SK-N-SH (cell line): Measurements from ENCODE around the gene RNF113A. TPM values are rescaled to one million over a fixed set of nuclear protein-coding genes. Genes with fewer than 3 reads are reported as not detected.

Experiments
- CTCF ChIA-PET: fragments of 300-600, 350-600 bp; formaldehyde crosslinking; extraction: SDS; loops from one replicate; lab custom pipeline; 2021; lab: Yijun Ruan, JAX
- POLR2A ChIA-PET: fragments of 350-600 bp; sonication (Branson Sonifier 250); formaldehyde crosslinking; extraction: SDS; loops from one replicate; lab custom pipeline; 2020; ENCODE audit warnings: antibody characterized with exemption, inconsistent platforms; lab: Yijun Ruan, JAX
- DNase-seq: peaks from one replicate; pipeline ENCODE4 v3.0.0; 2012
- H2AFZ ChIP-seq: fragments of 200-600 bp; sonication (generic); 2 replicates; pipeline ENCODE4 v1.8.1; 2016; ENCODE audit warnings: antibody characterized with exemption, mild to moderate bottlenecking, low read depth
- H3F3A ChIP-seq: fragments of 200-600 bp; sonication (generic); replicated peaks from 2 replicates; pipeline ENCODE3; 2016; ENCODE audit warnings: antibody characterized with exemption, mild to moderate bottlenecking; ENCODE audit not compliant: insufficient read depth
- H3K27ac ChIP-seq, 2 experiments: fragments of 200-500 bp in 1 of 2; fragments of 200-600 bp in 1 of 2; sonication (Bioruptor generic) in 1 of 2; sonication (generic), shearing (Covaris generic) in 1 of 2; 2 replicates each; pipeline versions ENCODE4 v1.5.1 to v1.6.1; 2014 to 2016; ENCODE audit warnings: low read depth in 2 of 2, inconsistent platforms in 1 of 2, low read length in 1 of 2, mild to moderate bottlenecking in 1 of 2, mixed read lengths in 1 of 2
- H3K27me3 ChIP-seq: fragments of 200-600 bp; sonication (generic), shearing (Covaris generic); 2 replicates; pipeline ENCODE4 v1.6.1; 2016; ENCODE audit warnings: mixed run types; ENCODE audit not compliant: insufficient read depth
- H3K36me3 ChIP-seq, 2 experiments: fragments of 200-500 bp in 1 of 2; fragments of 200-600 bp in 1 of 2; sonication (Bioruptor generic) in 1 of 2; sonication (generic) in 1 of 2; replicated peaks in 1 of 2; 2 replicates each; pipeline versions ENCODE3 to v1.5.1; 2014 to 2016; ENCODE audit warnings: low read length in 1 of 2, mild to moderate bottlenecking in 1 of 2; ENCODE audit not compliant: insufficient read depth in 2 of 2, control insufficient read depth in 1 of 2
- H3K4me1 ChIP-seq, 2 experiments: fragments of 200-500 bp in 1 of 2; fragments of 200-600 bp in 1 of 2; sonication (Bioruptor generic) in 1 of 2; sonication (generic), shearing (Covaris generic) in 1 of 2; 2 replicates each; pipeline versions ENCODE4 v1.5.1 to v1.6.1; 2014 to 2016; ENCODE audit warnings: low read depth in 1 of 2, low read length in 1 of 2, mixed run types in 1 of 2; ENCODE audit not compliant: insufficient read depth in 2 of 2, control insufficient read depth in 1 of 2
- H3K4me2 ChIP-seq: fragments of 200-600 bp; sonication (generic), shearing (Covaris generic); 2 replicates; pipeline ENCODE4 v1.6.1; 2017; ENCODE audit warnings: mixed run types
- H3K4me3 ChIP-seq, 2 experiments: fragments of 200-500 bp in 1 of 2; fragments of 200-600 bp in 1 of 2; sonication (Bioruptor generic) in 1 of 2; sonication (generic), shearing (Covaris generic) in 1 of 2; 2 replicates each; pipeline versions ENCODE4 v1.5.1 to v1.8.1; 2014 to 2016; ENCODE audit warnings: low read depth in 2 of 2, inconsistent platforms in 1 of 2, low read length in 1 of 2, mild to moderate bottlenecking in 1 of 2, mixed read lengths in 1 of 2, moderate library complexity in 1 of 2
- H3K79me2 ChIP-seq: fragments of 200-600 bp; sonication (generic); 2 replicates; pipeline ENCODE4 v1.8.1; 2017; ENCODE audit warnings: mild to moderate bottlenecking; ENCODE audit not compliant: insufficient read depth
- H3K9ac ChIP-seq: fragments of 200-600 bp; sonication (generic); 2 replicates; pipeline ENCODE4 v1.6.1; 2017; ENCODE audit warnings: mixed run types
- H3K9me2 ChIP-seq: fragments of 200-600 bp; sonication (generic); 2 replicates; pipeline ENCODE4 v1.6.1; 2017; ENCODE audit warnings: mixed run types
- H3K9me3 ChIP-seq: fragments of 200-600 bp; sonication (generic); 2 replicates; pipeline ENCODE4 v1.6.1; 2017; ENCODE audit warnings: mixed run types, mild to moderate bottlenecking, moderate library complexity
- H4K20me1 ChIP-seq: fragments of 200-600 bp; sonication (generic); 2 replicates; pipeline ENCODE4 v1.6.1; 2017; ENCODE audit warnings: mild to moderate bottlenecking, mixed run types; ENCODE audit not compliant: insufficient read depth
- ELF1 ChIP-seq: IDR thresholded peaks from 2 replicates; pipeline ENCODE4 v1.4.0; 2012
- FOXM1 ChIP-seq: IDR thresholded peaks from 2 replicates; pipeline ENCODE4 v1.4.0; 2012; ENCODE audit warnings: low read depth, mild to moderate bottlenecking
- RFX5 ChIP-seq: IDR thresholded peaks from 2 replicates; pipeline ENCODE4 v1.6.1; 2012; ENCODE audit warnings: mild to moderate bottlenecking, improper control_type of control experiment, low read length
- SIN3A ChIP-seq: IDR thresholded peaks from 2 replicates; pipeline ENCODE4 v1.6.1; 2012; ENCODE audit warnings: low read depth, mild to moderate bottlenecking, low read length, moderate library complexity, borderline replicate concordance
- WGBS: methylation state at CpG from one replicate; pipeline ENCODE4 v1.1.6; 2017; ENCODE audit warnings: low lambda C conversion rate; 5-methylcytosine and 5-hydroxymethylcytosine counted together
- polyA plus RNA-seq, 3 experiments: library from polyadenylated mRNA; depleted of rRNA; stranded (reverse); fragments of >200 nt; gene quantifications; 2 replicates each; pipeline ENCODE4 v1.2.3, GENCODE V29; 2012
- TF ChIP-seq, protein P1 (sequence below): IDR thresholded peaks from 2 replicates; pipeline ENCODE4 v1.6.1; 2012; ENCODE audit warnings: mild to moderate bottlenecking, low read depth, low read length, moderate library complexity

Gene RNF113A
- polyA plus RNA-seq, 1 of the 3 experiments (the other 2 are of a cell fraction) = 14.8 TPM

DNA sequence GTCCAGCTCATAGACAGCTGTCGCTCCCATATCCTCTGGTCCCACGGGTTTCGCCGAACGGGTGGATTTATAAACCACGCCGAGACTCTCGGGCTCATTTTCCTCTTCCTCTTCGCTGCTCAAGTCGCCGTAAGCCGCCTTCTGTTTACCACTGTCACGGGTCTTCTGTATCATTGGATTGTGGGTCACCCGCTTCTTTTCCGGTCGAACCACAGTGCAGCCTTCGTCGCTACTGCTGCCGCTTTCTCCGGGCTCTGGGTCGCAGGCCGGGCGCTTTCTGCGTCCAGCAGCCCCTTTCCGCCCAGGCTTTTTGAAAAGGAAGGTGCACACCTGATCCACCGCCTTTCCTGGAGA lies 311 bp downstream of the RNF113A start (continued):
- TF ChIP-seq SIN3A = no peak

DNA sequence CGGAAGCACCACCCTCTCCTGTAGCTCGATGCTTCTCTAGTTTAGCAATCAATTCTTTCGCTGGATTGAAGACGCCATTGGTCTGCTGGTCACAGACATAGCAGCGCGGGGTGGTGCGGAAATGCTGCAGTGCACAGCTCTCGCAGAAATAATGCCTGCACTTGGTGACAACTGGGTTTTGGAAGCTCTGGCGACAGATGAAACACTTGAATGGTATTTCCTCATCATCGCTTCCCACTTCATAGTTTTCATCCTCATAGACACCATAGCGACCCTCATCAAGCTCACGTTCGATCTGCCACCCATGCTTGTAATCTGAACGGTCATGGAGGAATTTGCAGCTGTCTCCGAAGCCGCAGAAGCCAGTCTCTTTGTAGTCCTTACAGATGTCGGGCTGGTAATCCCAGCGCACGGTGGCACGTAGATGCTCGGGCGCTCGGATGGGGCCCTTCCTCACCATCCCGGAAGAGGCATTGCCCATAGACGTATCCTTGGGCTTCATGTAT lies 854 bp downstream of the RNF113A start:
- Histone ChIP-seq H3K9me3 (no peaks in the 10 kb centered on the region), H3K27ac (peak overlapping the region; percentile 72 to 87; a peak in 3 of 4 replicates), H3K36me3 (peaks cover 0 to 5% of the 10 kb centered on the region in 2 experiments), H3K9me2 (no peaks in the 10 kb centered on the region), H3K9ac (peak overlapping the region; percentile 91), H2AFZ (no peak overlapping the region), H3K27me3 (peaks cover 14% of the 10 kb centered on the region; the same call in 1 of the 2 replicates), H4K20me1 (no peaks in the 10 kb centered on the region), H3F3A (peaks cover 4% of the 10 kb centered on the region), H3K79me2 (peaks cover 48% of the 10 kb centered on the region), H3K4me3 (peak overlapping the region; percentile 59 to 69), H3K4me1 (no peaks in the 10 kb centered on the region; a peak in 1 of 4 replicates), H3K4me2 (peak overlapping the region; percentile 73)
- POLR2A ChIA-PET = interaction anchor here (2.1 to 2.7 kb wide), 2 partner anchors 18 to 79 kb away, joined by 10 to 15 read pairs; partner anchors contain the start of genes RPL39 and UPF3B
- CTCF ChIA-PET = interaction anchor here (0.6 to 2.1 kb wide), 7 partner anchors 12 to 140 kb away, joined by 3 to 5 read pairs (median 4); no protein-coding TSS in a partner anchor
- TF ChIP-seq FOXM1 (no peak), ELF1 (peak; percentile 32; the same call in 1 of the 2 replicates)
- 27% methylated on average over 25 of the region's 25 CpGs for WGBS
- peak; percentile 26 for DNase-seq

DNA sequence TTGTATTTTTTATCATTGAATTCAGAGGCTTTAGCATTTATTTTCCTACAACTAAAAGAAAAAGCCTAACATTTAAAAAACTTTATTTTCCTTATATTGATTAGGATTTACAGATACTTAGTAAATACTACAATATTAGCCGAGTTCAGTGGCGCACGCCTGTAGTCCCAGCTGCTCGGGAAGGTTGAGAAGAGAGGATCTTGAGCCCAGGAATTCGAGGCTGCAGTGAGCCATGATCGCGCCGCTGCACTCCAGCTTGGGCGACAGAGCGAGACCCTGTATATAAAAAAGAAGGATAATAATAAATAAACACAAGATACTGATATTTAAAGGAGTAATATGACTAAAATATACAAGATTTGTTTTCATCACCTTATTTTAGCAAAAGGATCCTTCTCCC lies 18.1 kb downstream of the RNF113A start:
- Histone ChIP-seq H3K4me2 (peak overlapping the region; percentile 89), H3K36me3 (peaks cover 5 to 25% of the 10 kb centered on the region in 2 experiments), H3K27me3 (peaks cover 20% of the 10 kb centered on the region), H3K9ac (peak overlapping the region; percentile 82; the same call in 1 of the 2 replicates), H3K9me3 (no peaks in the 10 kb centered on the region), H2AFZ (peak overlapping the region; percentile 98), H3K4me3 (peak overlapping the region; percentile 42 to 96), H3K4me1 (peaks cover 0 to 2% of the 10 kb centered on the region in 2 experiments; a peak in 1 of 4 replicates), H3K79me2 (peaks cover 27% of the 10 kb centered on the region), H3K9me2 (no peaks in the 10 kb centered on the region), H4K20me1 (no peaks in the 10 kb centered on the region), H3K27ac (peak overlapping the region; percentile 41 to 46; a peak in 2 of 4 replicates), H3F3A (peaks cover 3% of the 10 kb centered on the region)
- 31% methylated on average over 10 of the region's 10 CpGs for WGBS
- ChIA-PET CTCF (interaction anchor here (1.2 kb wide), 1 partner anchor 27 kb away, joined by 4 read pairs; no protein-coding TSS in a partner anchor), POLR2A (interaction anchor here (0.7 to 1.9 kb wide), 5 partner anchors 11 to 62 kb away, joined by 3 to 37 read pairs (median 4); partner anchors contain the start of genes NDUFA1, RNF113A and RPL39)
- DNase-seq = no peak
- TF ChIP-seq, protein P1, sequence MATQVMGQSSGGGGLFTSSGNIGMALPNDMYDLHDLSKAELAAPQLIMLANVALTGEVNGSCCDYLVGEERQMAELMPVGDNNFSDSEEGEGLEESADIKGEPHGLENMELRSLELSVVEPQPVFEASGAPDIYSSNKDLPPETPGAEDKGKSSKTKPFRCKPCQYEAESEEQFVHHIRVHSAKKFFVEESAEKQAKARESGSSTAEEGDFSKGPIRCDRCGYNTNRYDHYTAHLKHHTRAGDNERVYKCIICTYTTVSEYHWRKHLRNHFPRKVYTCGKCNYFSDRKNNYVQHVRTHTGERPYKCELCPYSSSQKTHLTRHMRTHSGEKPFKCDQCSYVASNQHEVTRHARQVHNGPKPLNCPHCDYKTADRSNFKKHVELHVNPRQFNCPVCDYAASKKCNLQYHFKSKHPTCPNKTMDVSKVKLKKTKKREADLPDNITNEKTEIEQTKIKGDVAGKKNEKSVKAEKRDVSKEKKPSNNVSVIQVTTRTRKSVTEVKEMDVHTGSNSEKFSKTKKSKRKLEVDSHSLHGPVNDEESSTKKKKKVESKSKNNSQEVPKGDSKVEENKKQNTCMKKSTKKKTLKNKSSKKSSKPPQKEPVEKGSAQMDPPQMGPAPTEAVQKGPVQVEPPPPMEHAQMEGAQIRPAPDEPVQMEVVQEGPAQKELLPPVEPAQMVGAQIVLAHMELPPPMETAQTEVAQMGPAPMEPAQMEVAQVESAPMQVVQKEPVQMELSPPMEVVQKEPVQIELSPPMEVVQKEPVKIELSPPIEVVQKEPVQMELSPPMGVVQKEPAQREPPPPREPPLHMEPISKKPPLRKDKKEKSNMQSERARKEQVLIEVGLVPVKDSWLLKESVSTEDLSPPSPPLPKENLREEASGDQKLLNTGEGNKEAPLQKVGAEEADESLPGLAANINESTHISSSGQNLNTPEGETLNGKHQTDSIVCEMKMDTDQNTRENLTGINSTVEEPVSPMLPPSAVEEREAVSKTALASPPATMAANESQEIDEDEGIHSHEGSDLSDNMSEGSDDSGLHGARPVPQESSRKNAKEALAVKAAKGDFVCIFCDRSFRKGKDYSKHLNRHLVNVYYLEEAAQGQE = no peak
- TF ChIP-seq RFX5 = 0 out of 2 replicates have a peak, but pooled peaks have one; percentile 1
